ENCODE data around the gene MDH1.
A peak's percentile ranks its signal among the peaks of the same experiment; 100 is the strongest.
"Not testable (repeated sequence)": the region's sequence is repeated elsewhere in the genome, so short reads cannot be mapped to it uniquely, and the experiment has no call there.

The MDH1 gene

GRCh38 chr2:63588385-63589147, at the start of gene MDH1, which contains the start of gene WDPCP:
Gene MDH1 (plus strand): TSS chr2:63588963. CDS start chr2:63589044, 81 bp downstream.
Gene WDPCP (minus strand): TSS chr2:63588477. CDS start chr2:63588271, 206 bp downstream.
- FAIRE-seq, result peak; percentile 97

- no peak for FAIRE-seq
These were observed 49.2 kb upstream of the MDH1 start for GRCh38 chr2:63539416-63540162.

DNA sequence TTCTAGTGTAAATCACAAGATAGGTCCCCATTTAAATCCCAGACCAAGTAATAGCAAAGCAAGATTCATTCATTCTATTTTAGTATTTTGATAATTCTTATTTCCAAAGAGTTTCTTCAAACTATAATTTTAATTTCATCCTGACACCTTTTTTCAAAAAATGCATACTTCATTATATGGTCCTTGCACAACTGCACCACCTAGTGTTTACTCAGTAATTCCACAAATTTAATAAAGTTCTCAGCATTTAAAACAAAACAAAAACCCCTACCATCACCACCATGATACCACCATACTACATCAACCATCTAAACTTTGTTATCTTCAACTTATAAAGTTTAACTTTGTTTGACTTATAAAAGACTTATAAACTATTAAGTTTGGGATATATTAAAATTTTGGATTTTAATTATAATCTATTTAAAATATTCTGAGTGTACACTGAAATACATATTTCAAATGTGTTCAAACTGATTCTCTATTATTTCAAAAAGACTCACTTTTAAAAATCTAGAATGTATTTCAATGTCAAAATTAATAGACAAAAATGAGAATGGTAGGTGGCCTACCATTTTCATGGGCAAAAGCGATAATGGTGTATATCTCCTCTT, 44.6 kb upstream of the MDH1 start:
- peak; percentile 95 for FAIRE-seq

- FAIRE-seq, result no peak
These were observed 43.7 kb upstream of the MDH1 start for GRCh38 chr2:63545023-63545422.

DNA sequence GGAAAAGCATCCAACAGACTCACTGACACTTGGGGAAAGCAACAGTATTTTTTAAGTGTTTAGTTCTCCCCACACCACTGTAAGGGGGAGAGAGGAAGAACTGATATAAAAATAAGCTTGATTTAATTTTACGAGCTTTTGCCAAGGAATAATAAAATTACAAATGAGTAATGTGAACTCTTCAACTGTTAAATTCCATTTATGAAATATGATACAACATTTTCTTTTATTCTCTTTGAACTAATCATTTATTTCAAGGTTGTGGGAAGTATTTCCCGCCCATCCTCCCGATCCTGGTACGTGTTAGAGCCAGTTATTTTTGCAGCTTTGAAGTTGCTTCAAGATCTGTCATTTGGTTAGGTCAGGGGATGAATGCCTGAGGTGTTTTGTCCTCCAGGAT, 35.7 kb upstream of the MDH1 start:
- FAIRE-seq, result no peak

DNA sequence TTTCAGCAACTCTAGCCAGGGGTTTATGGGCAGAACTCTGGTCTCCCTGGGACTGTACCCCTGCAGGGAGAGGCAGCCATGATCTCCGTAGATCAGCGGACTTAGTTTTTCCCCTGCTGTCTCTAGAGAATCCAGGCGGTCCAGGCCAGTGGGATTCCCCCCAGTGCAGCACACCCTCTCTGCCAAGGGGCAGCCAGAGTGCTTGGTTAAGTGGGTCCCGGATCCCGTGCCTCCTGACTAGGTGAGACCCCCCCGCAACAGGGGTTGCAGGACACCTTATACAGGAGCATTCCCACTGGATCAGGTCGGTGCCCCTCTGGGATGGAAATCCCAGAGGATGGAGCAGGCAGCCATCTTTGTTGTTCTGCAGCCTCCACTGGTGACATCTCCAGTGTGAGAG, 33.5 kb upstream of the MDH1 start:
- no peak for FAIRE-seq

GRCh38 chr2:63555931-63556330, 32.8 kb upstream of the MDH1 start:
- FAIRE-seq, result no peak

GRCh38 chr2:63557819-63558218, 30.9 kb upstream of the MDH1 start:
- FAIRE-seq, result not testable (repeated sequence)

DNA sequence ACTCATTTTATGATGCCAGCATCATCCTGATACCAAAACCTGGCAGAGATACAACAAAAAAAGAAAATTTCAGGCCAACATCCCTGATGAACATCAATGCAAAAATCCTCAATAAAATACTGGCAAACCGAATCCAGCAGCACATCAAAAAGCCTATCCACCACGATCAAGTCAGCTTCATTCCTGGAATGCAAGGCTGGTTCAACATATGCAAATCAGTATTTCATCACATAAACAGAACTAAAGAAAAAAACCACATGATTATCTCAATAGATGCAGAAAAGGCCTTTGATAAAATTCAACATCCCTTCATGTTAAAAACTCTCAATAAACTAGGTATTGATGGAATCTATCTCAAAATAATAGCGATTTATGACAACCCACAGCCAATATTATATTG, 29.8 kb upstream of the MDH1 start:
- FAIRE-seq, result not testable (repeated sequence)

- FAIRE-seq, result no peak
These were observed 26.0 kb upstream of the MDH1 start for GRCh38 chr2:63562751-63563150.

DNA sequence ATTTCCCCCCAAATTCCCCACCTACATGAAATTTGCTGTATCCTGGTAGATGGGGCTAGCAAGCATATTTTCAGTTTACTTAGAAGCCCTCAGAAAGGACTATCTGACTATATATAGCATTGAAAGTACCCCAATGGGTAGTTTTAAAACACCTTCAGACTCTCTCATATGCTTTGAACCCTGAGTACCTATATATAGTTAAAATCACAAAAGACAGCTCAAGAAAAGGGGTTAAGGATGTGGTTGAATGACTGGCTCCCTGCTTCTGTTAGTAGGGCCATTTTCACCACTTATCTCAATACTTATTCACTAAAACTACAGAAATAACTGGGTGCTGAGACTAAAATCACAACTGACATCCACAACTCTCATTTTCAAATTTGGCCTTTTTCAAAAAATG, 19.0 kb upstream of the MDH1 start:
- FAIRE-seq, result no peak

DNA sequence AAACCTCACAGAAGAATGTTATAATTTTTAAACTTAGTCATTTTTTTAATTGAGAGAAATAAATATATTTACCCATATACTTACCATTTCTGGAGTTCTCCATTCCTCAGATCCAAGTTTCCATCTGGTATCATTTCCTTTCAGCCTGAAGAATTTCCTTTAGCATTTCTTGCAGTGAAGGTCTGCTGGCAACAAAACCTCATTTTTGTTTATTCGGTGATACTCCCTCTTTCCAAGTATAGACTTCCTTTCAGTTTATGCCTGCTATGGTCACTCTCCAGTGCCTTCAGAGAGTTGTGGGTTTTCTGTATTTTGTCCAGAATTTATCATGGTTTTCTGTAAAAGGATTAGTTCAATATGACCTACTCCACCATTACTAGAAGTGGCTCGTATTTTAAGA, 17.5 kb upstream of the MDH1 start:
- no peak for FAIRE-seq

DNA sequence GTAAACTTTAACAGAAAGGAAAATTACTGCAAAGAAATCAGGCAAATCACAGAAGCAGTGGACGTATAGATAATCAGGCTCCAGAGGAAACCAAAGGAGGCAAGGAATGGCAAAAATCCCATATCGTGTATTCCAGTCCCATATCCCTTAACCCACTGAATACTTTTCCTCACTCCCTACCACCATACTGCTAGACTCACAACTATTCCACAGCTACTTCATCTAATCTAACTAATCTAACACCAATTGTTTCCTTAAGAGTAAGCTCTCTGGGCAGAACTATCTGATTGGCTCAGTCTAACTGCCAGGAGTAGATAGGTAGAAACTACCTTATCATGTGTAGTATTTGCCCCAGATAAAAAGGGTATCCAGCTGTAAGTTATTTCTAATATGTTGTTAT, 16.8 kb upstream of the MDH1 start:
- FAIRE-seq, result no peak

DNA sequence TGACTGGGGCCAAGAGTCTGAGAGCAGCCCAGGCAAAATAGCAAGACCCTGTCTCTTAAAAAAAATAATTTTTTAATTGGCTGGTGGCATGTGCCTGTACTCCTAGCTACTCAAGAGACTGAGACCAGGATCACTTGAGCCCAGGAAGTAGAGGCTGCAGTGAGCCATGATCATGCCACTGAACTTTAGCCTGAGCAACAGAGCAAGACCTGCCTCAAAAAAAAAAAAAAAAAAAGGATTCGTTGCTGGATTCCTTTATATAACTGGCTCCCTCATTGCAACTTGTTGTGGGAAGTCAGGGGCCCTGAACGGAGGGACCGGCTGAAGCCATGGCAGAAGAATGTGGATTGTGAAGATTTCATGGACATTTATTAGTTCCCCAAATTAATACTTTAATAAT, 15.7 kb upstream of the MDH1 start:
- not testable (repeated sequence) for FAIRE-seq

DNA sequence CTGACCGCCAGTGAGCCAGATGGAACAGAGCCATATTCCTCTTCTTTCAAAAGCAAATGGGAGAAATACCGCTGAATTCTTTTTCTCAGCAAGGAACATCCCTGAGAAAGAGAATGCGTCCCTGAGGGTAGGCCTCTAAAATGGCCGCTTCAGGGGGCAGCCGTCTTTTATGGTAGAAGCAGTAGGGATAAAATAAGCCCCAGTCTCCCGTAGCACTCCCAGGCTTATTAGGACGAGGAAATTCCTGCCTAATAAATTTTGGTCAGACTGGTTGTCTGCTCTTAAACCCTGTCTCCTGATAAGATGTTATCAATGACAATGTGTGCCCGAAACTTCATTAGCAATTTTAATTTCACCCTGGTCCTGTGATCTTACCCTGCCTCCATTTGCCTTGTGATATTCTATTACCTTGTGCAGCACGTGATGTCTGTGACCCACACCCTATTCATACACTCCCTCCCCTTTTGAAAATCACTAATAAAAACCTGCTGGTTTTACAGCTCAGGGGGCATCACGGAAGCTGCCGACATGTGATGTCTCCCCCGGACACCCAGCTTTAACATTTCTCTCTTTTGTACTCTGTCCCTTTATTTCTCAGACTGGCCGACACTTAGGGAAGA, 14.9 kb upstream of the MDH1 start:
- FAIRE-seq, result not testable (repeated sequence)

DNA sequence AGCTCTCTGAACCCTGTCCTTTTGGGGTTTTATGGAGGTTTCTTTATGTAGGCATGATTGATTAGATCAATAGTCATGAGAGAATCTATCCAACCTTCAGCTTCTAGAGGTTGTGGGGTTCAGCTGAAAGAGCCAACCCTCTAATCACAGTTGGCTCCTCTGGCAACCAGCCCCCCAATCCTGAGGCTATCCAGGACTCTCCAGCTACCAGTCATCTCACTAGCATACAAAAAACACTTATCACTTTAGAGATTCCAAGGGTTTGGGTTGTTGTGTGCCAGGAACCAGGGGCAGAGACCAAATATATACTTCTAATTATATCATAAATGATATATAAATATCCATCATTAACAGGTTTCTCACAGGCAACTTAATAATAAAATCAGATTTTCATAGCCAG, 12.2 kb upstream of the MDH1 start:
- FAIRE-seq, result no peak

DNA sequence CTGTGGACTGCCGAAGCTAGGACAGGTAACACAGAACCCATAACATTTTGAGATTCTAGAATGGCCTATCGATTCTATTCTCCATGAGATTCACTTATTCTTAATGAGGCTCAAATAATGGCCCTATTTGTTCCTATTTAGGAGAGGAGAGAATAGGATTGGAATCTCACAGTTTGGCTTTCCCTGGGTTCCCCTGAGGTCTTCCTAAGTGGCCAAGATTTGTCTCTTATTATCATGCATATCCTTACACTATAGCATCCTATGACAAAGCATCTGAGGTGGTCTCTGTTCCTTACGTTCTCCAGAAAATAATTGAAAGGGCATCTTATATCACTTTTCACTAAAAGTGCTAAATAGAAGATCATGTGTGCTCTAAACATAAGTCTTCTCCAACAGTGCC, 10.0 kb upstream of the MDH1 start:
- FAIRE-seq, result no peak

- FAIRE-seq, result no peak
These were observed 8.0 kb upstream of the MDH1 start for GRCh38 chr2:63580651-63581297.

DNA sequence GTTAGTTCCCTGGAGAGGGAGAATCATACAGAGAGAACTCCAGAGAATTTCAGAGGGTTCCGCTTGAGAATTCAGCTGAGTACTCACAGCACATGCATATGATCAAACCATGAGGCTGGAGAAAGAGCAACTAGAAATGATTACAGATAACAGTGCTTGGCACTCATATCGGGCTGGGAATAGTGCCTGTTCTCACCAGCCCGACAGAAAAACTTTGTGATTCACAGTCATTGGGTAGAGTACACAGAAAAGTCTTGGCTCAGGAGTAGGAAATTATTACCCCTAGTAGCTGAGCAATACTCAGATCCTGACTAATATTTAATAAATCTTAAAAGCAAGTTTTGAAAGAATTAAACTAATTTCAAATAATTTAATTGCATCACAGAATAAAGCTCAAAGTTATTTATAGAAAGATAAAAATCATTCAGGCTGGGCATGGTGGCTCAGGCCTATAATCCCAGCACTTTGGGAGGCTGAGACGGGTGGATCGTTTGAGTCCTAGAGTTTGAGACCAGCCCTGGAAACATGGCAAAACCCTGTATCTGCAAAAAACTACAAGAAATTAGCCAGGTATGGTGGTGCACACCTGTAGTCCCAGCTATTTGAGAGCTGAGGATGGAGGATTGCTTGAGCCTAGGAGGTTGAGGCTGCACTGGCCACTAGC, 7.3 kb upstream of the MDH1 start:
- FAIRE-seq, result no peak

DNA sequence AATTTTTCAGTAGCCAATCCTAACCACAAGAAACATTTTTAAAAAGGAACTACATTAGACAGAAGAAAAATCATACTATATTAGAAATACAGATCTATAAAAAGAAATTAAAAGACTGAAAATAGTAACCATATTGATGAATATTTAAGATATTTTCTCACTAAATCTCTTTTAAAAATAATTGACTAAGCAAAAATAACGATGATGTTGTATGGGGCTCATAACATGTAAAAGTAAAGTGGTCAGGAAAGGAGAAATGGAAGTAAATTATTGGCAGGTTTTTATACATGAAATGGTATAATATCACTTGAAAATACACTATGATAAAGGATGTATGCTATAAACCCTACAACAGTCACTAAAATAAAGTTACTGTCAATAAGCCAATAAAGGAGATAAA, 5.9 kb upstream of the MDH1 start:
- peak; percentile 25 for FAIRE-seq

DNA sequence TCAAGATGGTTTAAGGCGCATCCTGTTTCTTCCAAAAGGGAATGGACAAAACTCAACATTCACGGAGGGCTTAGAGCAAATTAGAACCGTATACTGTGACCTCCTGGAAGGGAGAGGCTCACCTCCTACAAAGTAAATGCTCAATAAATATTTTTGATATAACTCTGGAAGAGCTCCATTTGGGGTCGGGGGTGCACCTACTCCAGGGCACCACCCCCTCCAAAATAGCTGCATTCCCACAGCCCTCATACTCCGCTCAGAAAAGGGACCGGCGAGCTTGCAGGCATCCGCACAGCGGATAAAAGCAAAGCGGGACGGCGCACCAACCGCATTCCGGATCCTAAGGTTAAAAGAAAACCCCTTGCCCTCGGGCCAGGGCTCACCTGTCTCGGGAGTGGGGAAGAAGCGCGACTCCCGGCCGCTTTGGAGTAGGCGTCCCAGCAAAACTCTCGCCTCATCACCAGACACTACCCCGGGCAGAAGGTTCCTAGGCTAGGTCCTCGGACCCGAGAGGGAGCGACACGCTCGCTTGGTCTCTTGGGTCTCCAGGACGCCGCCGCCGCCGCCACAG, 864 bp upstream of the MDH1 start:
- no peak for FAIRE-seq
